Stimulated activated CD8-positive, alpha-beta memory T cell treated with anti-CD3 and anti-CD28 coated beads, Interleukin-7, amount 100 ng/mL, for 1 hour (primary cell): ENCODE results near the gene FNIP2.

Experiments used
- DNase-seq, 2 donors: peaks; one replicate each; pipeline ENCODE4 v3.0.0-alpha.2; 2020; ENCODE audit warnings: low read depth in 2 of 2

Gene FNIP2

GRCh38 chr4:158837527-158838141 is 68.8 kb downstream of the FNIP2 start:
- DNase-seq = no peak

- no peak for DNase-seq
Measured at GRCh38 chr4:158840131-158840530, 71.3 kb downstream of the FNIP2 start.

GRCh38 chr4:158841540-158841939 is 72.7 kb downstream of the FNIP2 start:
- no peak for DNase-seq

- DNase-seq = no peak
Measured at GRCh38 chr4:158845311-158846041, 76.7 kb downstream of the FNIP2 start.

- DNase-seq = no peak
Measured at GRCh38 chr4:158847535-158847934, 78.7 kb downstream of the FNIP2 start.

GRCh38 chr4:158849681-158850080 is 80.9 kb downstream of the FNIP2 start:
- DNase-seq = no peak

GRCh38 chr4:158850371-158850770 is 81.5 kb downstream of the FNIP2 start:
- no peak for DNase-seq

- DNase-seq = no peak
Measured at GRCh38 chr4:158850800-158851644, 82.2 kb downstream of the FNIP2 start.

GRCh38 chr4:158854236-158854635 is 85.4 kb downstream of the FNIP2 start:
- no peak for DNase-seq

GRCh38 chr4:158856852-158857251 is 88.0 kb downstream of the FNIP2 start:
- no peak for DNase-seq

GRCh38 chr4:158857951-158858350 is 89.1 kb downstream of the FNIP2 start:
- no peak for DNase-seq

GRCh38 chr4:158858410-158859199 is 89.8 kb downstream of the FNIP2 start:
- DNase-seq = no peak

- DNase-seq = no peak
Measured at GRCh38 chr4:158859661-158860060, 90.8 kb downstream of the FNIP2 start.

GRCh38 chr4:158860856-158861255 is 92.0 kb downstream of the FNIP2 start:
- DNase-seq = no peak

- no peak for DNase-seq
Measured at GRCh38 chr4:158861281-158861680, 92.5 kb downstream of the FNIP2 start.

- DNase-seq = no peak
Measured at GRCh38 chr4:158861766-158862165, 92.9 kb downstream of the FNIP2 start.

- no peak for DNase-seq
Measured at GRCh38 chr4:158863296-158863695, 94.5 kb downstream of the FNIP2 start.

- no peak for DNase-seq
Measured at GRCh38 chr4:158865520-158866177, 96.8 kb downstream of the FNIP2 start.

- no peak for DNase-seq
Measured at GRCh38 chr4:158869001-158869400, 100.2 kb downstream of the FNIP2 start.

GRCh38 chr4:158869761-158870160 is 100.9 kb downstream of the FNIP2 start:
- DNase-seq = no peak

- DNase-seq = no peak
Measured at GRCh38 chr4:158870282-158870625, 101.4 kb downstream of the FNIP2 start.
